ENCODE measurements around the gene KCNH2.
"Not testable (repeated sequence)": the region's sequence is repeated elsewhere in the genome, so short reads cannot be mapped to it uniquely, and the experiment has no call there.

DNA sequence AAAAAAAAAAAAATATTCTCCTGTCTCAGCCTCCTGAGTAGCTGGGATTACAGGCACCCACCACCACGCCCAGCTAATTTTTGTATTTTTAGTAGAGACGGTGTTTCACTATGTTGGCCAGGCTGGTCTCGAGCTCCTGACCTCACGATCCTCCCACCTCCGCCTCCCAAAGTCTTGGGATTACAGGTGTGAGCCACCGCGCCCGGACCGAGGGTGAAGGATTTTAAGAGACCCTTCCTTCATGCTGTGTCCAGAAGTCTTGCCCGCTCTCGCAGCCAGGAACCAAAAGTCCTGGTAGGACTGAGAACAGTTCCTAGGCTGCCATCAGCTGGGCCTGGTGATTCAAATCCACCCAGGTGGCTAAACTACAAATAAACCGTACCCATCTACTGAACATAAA is 33.5 kb upstream of the KCNH2 start:
- TF ChIP-seq POLR2A (IDR thresholded peaks at IDR 0.05) = not testable (repeated sequence)
- TF ChIP-seq, protein P1, sequence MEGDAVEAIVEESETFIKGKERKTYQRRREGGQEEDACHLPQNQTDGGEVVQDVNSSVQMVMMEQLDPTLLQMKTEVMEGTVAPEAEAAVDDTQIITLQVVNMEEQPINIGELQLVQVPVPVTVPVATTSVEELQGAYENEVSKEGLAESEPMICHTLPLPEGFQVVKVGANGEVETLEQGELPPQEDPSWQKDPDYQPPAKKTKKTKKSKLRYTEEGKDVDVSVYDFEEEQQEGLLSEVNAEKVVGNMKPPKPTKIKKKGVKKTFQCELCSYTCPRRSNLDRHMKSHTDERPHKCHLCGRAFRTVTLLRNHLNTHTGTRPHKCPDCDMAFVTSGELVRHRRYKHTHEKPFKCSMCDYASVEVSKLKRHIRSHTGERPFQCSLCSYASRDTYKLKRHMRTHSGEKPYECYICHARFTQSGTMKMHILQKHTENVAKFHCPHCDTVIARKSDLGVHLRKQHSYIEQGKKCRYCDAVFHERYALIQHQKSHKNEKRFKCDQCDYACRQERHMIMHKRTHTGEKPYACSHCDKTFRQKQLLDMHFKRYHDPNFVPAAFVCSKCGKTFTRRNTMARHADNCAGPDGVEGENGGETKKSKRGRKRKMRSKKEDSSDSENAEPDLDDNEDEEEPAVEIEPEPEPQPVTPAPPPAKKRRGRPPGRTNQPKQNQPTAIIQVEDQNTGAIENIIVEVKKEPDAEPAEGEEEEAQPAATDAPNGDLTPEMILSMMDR (IDR thresholded peaks at IDR 0.05) = not testable (repeated sequence)
